Pancreas (tissue), 10 donors: Measurements from ENCODE around the gene TRPM3. TPM values are rescaled to one million over a fixed set of nuclear protein-coding genes. Genes with fewer than 3 reads are reported as not detected.

Experiments used
- ATAC-seq, 4 donors: fragments of 200-7000 bp; cut with Tn5 transposase; one replicate each; pipeline versions ENCODE4 v1.8.0 to v1.9.1; 2020; ENCODE audit warnings: mild to moderate bottlenecking in 4 of 4, moderate library complexity in 4 of 4
- DNase-seq, 6 donors: peaks; one replicate each; pipeline ENCODE4 v3.0.0-alpha.2; 2020
- FAIRE-seq: peaks from 2 replicates; lab custom pipeline; 2012; peaks lifted over from hg19 to GRCh38; lab: Jason Lieb, UNC
- H3K27ac ChIP-seq, 4 donors: fragments of 200-600 bp; sonication (generic); 1 replicate in 3 of 4; 2 replicates in 1 of 4; pipeline versions ENCODE4 v1.5.0 to v1.8.0; 2020
- H3K27me3 ChIP-seq, 4 donors: fragments of 200-600 bp; one replicate each; pipeline ENCODE4 v1.8.0; 2021
- H3K36me3 ChIP-seq, 3 donors: fragments of 200-600 bp; sonication (generic) in 1 of 3; one replicate each; pipeline versions ENCODE4 v1.5.0 to v1.8.0; 2020 to 2021
- H3K4me1 ChIP-seq, 3 donors: fragments of 200-600 bp; one replicate each; pipeline ENCODE4 v1.8.0; 2021
- H3K4me3 ChIP-seq, 4 donors: fragments of 200-600 bp; sonication (generic) in 2 of 4; one replicate each; pipeline versions ENCODE4 v1.5.0 to v1.8.0; 2020 to 2021
- H3K9me3 ChIP-seq, 4 donors: fragments of 200-600 bp; one replicate each; pipeline ENCODE4 v1.8.0; 2021
- WGBS, 2 donors: extraction: QIAGEN DNeasy Blood & Tissue Kit; methylation state at CpG; one replicate each; pipeline ENCODE4 v1.1.7; 2013; 5-methylcytosine and 5-hydroxymethylcytosine counted together
- intact Hi-C, 3 donors: fragments of 100-400 bp; cut with DNase I; formaldehyde crosslinking; loops; one replicate each; pipeline versions ENCODE4 v1.11.1 to v1.14.2; 2022
- polyA plus RNA-seq, 2 donors: library from polyadenylated mRNA; stranded (reverse); fragments of 200-250 nt; gene quantifications; one replicate each; pipeline ENCODE4 v1.2.3, GENCODE V29; 2013
- total RNA-seq, 6 donors: library from RNA; stranded (reverse); fragmentation: NEBNext Ultra II Directional in 4 of 6; extraction: Animal tissue kit (Norgen Biotek cat#: 25700) in 4 of 6; gene quantifications; one replicate each; pipeline versions ENCODE4 v1.2.1 to v1.2.4, GENCODE V29; 2021 to 2023
- TF ChIP-seq, protein P1 (sequence below), 4 donors: fragments of 200-600 bp; sonication (generic) in 3 of 4; IDR thresholded peaks; one replicate each; pipeline versions ENCODE4 v1.5.0 to v1.8.0; 2021; ENCODE audit warnings: antibody characterized with exemption in 4 of 4
- donor health status: healthy with polysubstance abuse.
- donor health status: DM: no; HTN: no; CAD: no; lungs with moderate emphysema.
- donor health status: DM: no; HTN: no; CAD: no.
- donor health status: control.
- donor health status: control.
- donor health status: Bipolar disorder and iron deficiency.
- donor health status: DM: yes; HTN: yes; CAD: no.
- donor health status: DM: no; HTN: no; CAD: no.
- donor health status: DM: no; HTN: no; CAD: no.
- donor health status: DM: yes; HTN: yes; CAD: no.

Gene TRPM3
- total and polyA plus RNA-seq, 8 donors: 0.22 to 1.9 (median 0.76) TPM

- Histone ChIP-seq H3K4me1 (no peaks in the 10 kb centered on the region), H3K27me3 (no peaks in the 10 kb centered on the region), H3K27ac (no peak overlapping the region), H3K36me3 (no peaks in the 10 kb centered on the region), H3K9me3 (no peaks in the 10 kb centered on the region), H3K4me3 (no peak overlapping the region)
- no peak for DNase-seq
- no peak for ATAC-seq
- TF ChIP-seq, protein P1, sequence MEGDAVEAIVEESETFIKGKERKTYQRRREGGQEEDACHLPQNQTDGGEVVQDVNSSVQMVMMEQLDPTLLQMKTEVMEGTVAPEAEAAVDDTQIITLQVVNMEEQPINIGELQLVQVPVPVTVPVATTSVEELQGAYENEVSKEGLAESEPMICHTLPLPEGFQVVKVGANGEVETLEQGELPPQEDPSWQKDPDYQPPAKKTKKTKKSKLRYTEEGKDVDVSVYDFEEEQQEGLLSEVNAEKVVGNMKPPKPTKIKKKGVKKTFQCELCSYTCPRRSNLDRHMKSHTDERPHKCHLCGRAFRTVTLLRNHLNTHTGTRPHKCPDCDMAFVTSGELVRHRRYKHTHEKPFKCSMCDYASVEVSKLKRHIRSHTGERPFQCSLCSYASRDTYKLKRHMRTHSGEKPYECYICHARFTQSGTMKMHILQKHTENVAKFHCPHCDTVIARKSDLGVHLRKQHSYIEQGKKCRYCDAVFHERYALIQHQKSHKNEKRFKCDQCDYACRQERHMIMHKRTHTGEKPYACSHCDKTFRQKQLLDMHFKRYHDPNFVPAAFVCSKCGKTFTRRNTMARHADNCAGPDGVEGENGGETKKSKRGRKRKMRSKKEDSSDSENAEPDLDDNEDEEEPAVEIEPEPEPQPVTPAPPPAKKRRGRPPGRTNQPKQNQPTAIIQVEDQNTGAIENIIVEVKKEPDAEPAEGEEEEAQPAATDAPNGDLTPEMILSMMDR (IDR thresholded peaks at IDR 0.05): no peak
- 66 to 68% methylated on average over 5 of the region's 5 CpGs for WGBS, 2 donors
- intact Hi-C loops: no loop called here
- FAIRE-seq: no peak
Measured at GRCh38 chr9:70829591-70830265, 291.7 kb downstream of the TRPM3 start.

DNA sequence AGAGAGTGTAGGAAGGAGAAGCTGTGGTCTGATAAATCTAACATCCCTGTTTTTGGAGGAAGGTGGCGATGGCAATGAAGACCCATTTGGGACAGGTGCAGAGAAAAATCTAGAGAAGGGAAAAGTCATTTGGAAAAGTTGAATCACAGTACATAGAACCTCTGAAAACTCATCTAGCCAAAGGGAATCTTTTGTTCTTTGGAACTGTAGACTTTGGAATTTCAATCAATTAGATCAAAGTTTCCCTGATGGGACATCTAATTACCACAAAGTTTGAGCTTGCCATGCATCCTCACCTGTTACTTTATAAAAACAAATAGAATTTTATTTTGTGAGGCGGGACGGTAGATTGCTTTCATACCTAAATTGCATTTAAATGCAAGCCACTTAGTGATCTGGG lies 294.9 kb downstream of the TRPM3 start:
- TF ChIP-seq, protein P1 (IDR thresholded peaks at IDR 0.05): no peak
- no peak overlapping the region for H3K4me3 ChIP-seq
- no peaks in the 10 kb centered on the region for H3K36me3 ChIP-seq
- FAIRE-seq: no peak
- H3K4me1 ChIP-seq: no peaks in the 10 kb centered on the region
- no peak overlapping the region for H3K27ac ChIP-seq
- no peak for DNase-seq
- no peak for ATAC-seq
- WGBS, 2 donors: 79 to 82% methylated on average over 3 of the region's 3 CpGs
- intact Hi-C loops: no loop called here
- H3K27me3 ChIP-seq: no peaks in the 10 kb centered on the region
- no peaks in the 10 kb centered on the region for H3K9me3 ChIP-seq

DNA sequence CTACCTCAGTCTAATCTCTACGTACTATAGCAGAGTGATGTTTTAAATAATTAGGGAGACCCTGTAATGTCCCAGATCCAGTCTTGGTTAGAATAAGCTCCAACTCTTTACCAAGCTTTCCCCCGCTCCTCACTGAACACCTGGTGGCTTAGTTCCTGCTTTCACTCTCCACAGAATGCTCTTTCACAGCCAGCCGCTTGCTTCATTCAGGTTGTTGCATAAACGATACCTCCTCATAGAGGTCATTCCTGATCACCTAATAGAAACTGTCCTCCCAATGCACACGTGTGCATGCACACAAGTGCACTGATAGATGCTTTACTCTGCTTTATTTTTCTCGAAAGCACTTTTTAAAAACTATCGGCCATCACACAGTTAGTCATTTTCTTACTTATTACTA lies 298.1 kb downstream of the TRPM3 start:
- no peak for FAIRE-seq
- no peak overlapping the region for H3K27ac ChIP-seq
- H3K36me3 ChIP-seq: no peaks in the 10 kb centered on the region

DNA sequence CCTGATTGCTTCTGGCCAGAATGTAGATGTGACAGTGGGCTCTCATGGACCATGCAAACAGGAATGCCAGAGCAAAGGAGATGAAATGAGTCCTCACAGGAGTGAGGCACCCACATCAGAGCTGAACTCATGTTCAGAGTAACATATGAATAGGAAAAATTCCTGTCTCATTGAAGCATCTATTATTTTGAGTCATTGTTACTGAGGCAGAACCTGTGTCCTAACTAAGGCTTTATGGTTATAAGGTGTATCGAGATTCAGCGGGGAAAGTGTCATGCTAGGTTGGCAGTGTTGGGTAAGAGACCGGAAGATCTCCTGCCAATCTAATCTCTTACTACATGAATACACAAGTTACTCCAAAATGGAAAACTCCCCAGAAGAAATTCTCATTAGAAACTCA lies 304.1 kb downstream of the TRPM3 start:
- H3K36me3 ChIP-seq: no peaks in the 10 kb centered on the region
- TF ChIP-seq, protein P1 (IDR thresholded peaks at IDR 0.05): no peak
- intact Hi-C loops: no loop called here
- H3K4me1 ChIP-seq: no peaks in the 10 kb centered on the region
- H3K27ac ChIP-seq: no peak overlapping the region
- no peaks in the 10 kb centered on the region for H3K9me3 ChIP-seq
- no peak overlapping the region for H3K4me3 ChIP-seq
- DNase-seq (no peak), ATAC-seq (no peak), FAIRE-seq (no peak)
- H3K27me3 ChIP-seq: no peaks in the 10 kb centered on the region
- WGBS, 2 donors: 80 to 86% methylated on average over 3 of the region's 3 CpGs

More for the DNA sequence above, 298.1 kb downstream of the TRPM3 start:
- Histone ChIP-seq H3K27me3 (no peaks in the 10 kb centered on the region), H3K9me3 (no peaks in the 10 kb centered on the region), H3K4me3 (no peak overlapping the region), H3K4me1 (no peaks in the 10 kb centered on the region)
- WGBS, 2 donors: 63 to 67% methylated on average over 7 of the region's 7 CpGs
- TF ChIP-seq, protein P1 (IDR thresholded peaks at IDR 0.05): no peak
- DNase-seq (no peak), ATAC-seq (no peak)
- intact Hi-C loops: no loop called here

- no peaks in the 10 kb centered on the region for H3K4me1 ChIP-seq
- TF ChIP-seq, protein P1 (IDR thresholded peaks at IDR 0.05): no peak
- H3K4me3 ChIP-seq: no peak overlapping the region
- no peak for ATAC-seq
- intact Hi-C loops: no loop called here
- no peaks in the 10 kb centered on the region for H3K9me3 ChIP-seq
- FAIRE-seq: no peak
- no peaks in the 10 kb centered on the region for H3K27me3 ChIP-seq
- no peak overlapping the region for H3K27ac ChIP-seq
- DNase-seq: no peak
- WGBS, 2 donors: 38 to 40% methylated on average over 2 of the region's 2 CpGs
- H3K36me3 ChIP-seq: no peaks in the 10 kb centered on the region
Measured at GRCh38 chr9:70816891-70817290, 304.5 kb downstream of the TRPM3 start.
